DMS153 (cell line): Measurements from ENCODE around the gene CDC25A.
"Not testable (repeated sequence)": the region's sequence is repeated elsewhere in the genome, so short reads cannot be mapped to it uniquely, and the experiment has no call there.

ENCODE experiments used
- DNase-seq: peaks from one replicate; lab custom pipeline; 2025; lab: John Stamatoyannopoulos, UW

The CDC25A gene

DNA sequence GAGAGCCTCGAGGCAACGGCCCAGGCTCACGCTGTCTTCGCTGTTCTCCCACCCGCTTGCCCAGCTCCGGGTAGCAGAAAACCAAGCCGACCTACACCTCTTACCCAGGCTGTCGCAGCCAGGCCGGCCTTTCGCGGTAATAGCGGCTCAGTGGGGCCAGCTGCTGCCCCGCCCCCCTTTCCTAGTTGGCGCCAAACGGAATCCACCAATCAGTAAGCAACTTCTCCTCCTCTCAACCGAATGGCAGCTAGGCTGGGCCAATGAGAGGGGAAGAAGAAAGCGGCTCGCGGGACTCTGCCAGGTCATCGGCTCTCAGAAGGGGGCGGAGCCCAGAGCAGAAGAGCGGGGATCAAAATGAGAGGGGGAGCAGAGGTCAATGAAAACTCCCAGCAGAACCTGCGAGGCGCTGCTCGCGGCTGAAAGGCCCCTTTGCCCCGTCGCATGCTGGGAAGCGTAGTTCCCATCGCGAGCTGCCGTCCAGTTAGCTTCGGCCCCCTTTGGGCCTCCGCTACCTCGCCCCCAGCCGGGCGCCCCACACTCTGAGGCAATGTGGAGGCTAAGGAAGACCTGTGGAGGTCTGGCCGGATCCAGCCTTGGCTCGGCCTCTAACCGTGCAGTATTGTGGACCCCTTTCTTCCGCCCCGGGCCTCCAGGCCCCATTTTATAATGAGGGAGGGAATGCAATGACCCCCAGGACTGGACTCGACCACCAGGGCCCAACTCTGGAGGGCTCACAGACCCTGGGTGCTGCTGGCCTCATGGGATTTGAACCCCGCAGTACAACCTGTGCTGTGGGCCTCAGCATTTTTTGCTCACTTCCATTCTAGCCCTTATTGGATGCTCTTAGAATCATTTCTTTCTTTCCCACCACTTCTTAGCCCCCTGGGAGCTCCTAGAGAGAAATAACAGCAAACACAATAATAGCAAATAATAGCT, at the start of gene CDC25A:
CDC25A (minus strand) TSS at position 152 of the 936 bp plus-strand sequence. CDS start 470 bp downstream, outside the sequence.
- peak; percentile 94 for DNase-seq

DNA sequence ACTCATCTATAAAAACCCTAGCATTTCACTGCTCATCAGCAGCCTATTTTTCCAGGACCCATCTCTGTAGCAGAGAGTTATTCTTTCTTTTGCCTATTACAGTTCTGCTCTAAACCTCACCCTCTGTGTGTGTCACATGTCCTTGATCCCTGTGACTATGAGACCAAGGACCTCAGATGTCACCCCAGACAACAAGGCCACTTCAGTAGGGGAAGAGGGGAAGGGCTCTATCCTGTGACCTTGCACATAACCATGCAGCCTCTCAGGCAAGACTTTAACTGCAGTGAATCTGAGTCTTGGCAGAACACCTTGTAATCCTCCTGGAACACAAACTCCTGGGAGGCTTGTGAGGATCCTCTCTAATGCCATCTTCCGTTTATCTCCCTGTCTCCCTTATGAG, 48.3 kb upstream of the CDC25A start:
- DNase-seq: no peak

DNA sequence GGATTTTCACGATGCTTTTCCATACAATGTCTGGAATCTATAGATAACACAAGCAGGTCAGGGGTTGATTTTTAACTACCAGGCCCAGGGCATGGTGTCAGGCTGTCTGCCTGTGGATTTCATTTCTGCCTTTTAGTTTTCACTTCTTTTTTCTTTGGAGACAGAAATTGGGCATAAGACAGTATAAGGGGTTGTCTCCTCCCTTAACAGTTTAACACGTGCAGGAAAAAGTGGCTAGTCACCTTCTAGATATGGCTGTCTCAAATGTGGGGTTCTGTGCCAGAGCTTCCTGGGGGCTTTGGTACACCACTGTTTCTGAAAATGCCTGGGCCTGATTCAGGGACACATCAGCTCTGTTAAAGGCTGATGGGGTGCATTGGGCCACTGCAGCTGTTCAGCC, 45.3 kb upstream of the CDC25A start:
- no peak for DNase-seq

DNA sequence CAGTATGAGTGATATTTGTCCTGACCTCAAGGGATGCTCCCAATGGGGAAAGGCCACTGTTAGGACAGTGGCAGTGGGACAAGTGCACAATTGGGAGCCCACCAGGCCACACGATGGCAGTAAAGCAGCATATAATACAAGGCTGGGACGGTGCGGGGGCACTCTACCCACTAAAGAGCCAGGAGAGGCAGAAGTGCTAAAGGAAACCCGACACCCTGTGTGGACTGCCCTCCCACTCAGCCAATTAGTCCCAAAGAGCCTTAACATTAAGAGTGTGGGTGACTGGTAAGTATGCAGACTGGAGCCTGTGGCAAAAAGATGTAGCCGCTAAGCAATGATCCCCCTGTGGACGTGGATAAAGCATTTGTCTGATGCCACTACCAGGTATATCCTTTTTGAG, 44.5 kb upstream of the CDC25A start:
- no peak for DNase-seq

DNA sequence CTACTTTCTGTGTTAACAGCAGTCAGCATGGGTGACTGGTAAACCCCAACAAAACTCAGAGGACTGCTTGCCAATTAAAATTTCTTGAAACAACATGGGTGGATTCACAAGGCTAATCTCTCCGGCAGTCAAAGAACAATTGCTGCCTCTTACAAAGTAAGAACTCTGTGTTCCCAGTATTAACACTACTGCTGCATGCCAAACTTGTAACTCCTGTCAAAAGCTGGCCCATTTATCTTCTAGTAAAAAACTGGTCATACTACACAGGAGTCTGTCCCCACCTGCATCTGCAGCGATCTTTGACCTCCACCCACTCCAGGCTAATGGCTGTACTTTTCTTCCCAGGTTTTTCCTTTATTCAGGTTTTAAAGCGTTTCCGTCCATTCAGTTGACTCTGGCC, 44.0 kb upstream of the CDC25A start:
- DNase-seq: no peak

DNA sequence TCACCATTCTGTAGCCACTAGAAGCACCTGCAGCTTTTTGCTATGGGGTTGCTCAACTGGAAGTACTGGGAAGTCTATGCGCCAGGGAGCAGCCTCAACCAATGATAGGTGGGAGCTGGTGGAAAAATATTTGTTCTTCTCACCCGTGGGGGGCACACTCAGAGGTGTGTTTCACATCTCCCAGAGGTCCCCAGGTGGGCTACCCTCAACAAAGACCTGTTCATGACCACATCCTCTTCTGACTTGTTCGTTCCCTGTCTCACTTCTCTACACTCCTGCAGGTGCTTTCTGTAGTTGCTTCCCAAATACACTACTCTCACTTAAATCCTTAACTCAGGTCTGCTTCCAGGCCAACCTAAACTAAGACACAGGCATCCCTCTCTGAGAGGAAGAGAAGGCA, 38.7 kb upstream of the CDC25A start:
- no peak for DNase-seq

DNA sequence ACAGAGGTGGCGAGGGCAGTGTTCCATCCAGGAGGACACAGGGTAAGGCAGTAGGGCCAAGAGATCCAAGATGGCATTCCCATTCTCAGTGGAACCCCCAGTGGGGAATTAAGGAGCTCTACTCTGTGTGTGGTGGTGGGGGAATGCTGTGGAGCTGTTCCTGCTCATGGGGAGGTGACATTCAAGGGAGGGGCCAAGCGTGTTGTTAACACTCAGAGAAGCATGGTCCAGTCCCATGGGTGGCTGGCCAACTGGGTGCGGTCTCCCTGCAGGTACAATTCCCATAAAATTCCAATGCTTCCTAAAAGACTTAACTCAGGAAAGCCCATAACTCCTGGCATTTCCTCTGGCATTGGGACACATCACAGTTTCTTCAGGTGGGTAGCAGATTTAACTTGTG, 37.4 kb upstream of the CDC25A start:
- no peak for DNase-seq

DNA sequence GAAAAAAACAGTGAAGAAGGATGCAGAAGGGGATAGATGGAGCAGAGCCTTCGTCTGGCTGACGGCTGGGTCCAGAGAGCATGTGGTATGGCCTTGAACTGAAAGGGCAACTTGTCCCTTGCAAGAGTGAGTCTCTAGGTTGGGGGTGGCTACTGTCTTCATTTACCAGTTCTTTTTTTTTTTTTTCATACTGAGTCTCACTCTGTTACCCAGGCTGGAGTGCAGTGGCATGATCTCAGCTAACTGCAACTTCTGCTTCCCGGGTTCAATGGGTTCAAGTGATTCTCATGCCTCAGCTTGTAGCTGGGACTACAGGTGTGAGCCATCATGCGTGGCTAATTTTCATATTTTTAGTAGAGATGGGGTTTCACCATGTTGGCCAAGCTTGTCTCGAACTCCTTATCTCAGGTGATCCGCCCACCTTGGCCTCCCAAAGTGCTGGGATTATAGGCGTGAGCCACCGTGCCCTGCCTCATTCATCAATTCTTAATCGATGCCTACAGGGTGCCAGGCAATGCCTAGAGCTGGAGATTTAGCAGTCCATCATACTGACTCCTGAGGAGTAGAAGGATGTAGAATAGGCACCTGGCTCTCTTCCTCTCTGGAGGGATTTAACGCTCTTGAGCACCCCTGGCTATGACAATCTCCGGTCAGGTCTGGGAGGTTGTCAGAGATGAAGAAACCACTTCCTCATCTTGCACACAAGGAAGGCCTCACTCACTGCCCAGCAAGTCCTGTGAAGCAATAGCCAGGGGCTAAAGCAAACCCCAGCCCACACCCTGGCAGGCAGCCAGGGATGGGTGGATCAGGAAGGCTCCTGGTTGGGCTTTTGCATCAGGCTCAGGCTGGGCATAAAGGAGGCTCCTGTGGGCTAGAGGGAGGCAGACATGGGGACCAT, 34.6 kb upstream of the CDC25A start, which contains the start of gene CAMP:
CAMP (plus strand) TSS at position 880 of the 898 bp plus-strand sequence; CDS start at position 897, 17 bp downstream.
- DNase-seq: peak; percentile 44

DNA sequence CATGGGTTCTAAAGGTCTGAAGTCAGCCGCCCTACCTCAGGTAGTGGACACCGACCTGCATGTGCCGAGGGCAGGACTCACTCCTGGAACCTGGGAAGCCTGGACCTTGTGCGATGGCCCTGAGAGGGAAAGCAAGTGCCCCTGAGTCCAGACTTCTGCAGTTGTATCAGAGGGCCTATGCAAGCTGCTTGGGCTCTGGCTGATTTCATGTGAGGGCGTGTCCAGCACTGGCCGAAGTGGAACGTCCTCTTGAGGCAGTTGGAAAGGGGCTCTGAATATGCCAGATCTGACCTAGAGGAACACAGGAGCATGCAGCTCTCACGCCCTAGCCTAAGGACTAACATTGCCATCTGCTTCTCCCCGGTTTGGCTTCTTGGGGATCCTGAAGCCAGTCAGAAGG, 32.5 kb upstream of the CDC25A start:
- DNase-seq: no peak

DNA sequence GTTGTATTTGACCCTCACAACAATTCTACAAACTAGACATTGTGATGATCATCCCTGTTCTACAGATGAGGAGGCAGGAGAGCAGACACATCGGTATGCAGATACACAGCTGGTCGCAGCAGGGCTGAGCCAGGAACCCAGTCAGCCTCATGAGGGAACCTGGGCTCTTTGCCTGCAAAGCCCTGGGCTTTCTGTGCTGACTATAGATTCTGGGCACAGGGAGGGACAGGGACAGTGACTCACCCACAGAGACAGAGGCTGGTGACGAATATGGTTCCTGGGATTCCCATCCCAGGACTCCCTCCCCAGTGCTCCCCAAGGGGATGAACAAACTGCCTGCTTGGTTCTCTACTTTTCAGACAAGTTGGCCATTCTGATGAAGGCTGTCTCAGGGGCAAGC, 31.3 kb upstream of the CDC25A start:
- DNase-seq: no peak

DNA sequence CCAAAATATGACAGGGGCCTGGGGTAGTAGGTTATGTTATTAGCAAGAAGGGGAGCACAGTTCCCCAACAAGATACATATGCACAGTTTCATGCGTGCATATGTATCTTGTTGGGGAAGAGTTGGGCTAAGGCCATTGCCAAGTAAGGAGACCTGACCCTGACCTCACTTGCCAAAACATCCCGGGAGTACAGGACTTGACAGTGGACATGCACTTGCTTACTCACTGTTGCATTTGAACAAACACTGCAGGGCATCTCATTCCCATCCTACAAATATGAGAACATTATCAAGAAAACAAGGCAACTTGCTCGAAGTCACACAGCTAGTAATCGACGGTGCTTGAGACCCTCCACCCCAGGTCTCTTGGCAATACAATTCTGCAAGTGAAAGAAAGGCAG, 30.3 kb upstream of the CDC25A start:
- no peak for DNase-seq

DNA sequence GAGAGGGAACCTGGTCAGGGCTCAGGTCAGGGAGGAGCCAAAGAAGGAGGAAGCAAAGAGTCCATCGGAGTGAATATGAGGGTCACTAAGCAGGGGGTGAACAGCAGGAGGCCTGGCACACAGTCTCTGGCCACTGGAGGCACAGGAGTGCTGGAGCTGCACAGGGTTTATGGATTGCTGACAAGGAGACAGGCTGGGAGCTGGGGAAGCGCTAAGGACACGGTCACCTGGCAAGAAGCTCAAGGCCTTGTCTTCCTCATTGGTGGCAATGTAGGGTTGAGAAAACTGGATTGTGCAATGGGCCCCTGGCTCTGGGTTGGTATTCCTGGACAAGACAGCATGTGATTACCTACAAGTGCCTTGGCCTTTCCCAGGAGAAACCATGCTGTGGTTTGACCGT, 29.2 kb upstream of the CDC25A start:
- DNase-seq: no peak

DNA sequence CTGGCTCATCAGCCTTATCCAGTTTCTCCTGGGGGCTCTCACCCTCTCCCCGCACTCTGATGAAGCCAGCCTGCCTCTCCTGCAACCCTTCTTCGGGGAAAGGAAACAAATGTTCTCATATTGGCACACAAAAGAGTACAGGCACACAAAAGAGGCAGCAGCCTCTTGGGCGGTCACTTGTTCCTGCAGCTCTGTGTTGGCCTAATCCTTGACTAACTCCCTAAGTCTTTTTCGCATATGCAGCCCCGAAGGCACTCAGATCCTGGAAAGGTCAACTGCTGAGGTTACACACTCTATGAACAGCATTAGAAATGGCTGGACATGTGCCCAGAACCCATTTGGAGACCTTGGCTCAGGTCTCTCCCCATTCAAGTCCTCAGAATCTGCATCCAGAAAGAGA, 27.7 kb upstream of the CDC25A start:
- DNase-seq: no peak

DNA sequence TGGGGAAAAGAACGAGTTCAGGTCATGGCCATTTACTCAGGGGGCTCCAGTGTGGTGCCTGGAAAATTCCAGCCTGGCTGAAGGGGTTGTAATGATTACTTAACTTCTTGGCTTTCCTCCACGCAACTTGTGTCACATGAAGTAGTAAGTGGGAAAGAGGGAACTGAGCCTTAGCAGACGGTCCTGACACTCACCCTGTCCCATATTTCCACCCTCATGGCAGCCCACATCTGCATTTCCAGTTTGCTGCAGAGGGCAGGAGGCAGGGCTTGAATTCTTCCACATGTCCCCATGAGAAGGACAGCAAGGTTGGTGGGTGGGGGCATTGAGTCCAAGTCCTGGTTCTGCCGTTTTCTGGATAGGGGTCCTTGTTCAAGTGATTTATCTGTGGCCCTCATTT, 27.2 kb upstream of the CDC25A start:
- no peak for DNase-seq

DNA sequence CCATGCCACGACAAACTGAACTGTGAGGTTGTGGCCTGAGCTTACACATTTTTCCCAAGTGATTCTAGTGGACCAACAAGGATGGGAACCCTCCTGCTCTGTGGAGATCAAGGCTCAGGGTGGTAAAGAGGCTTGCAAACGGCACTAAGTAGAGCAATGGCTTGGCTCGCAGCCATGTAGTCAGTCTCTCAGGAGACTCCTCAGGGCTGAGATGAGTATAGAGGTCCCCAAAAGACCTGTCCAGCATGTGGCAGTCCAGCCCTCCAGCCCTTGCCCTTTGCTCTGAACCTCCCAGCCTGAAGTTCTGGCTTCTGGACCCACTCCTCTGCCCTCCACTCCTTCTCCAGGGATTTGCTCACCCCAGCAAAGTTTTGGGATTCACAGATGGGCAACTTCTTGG, 26.8 kb upstream of the CDC25A start:
- DNase-seq: no peak

DNA sequence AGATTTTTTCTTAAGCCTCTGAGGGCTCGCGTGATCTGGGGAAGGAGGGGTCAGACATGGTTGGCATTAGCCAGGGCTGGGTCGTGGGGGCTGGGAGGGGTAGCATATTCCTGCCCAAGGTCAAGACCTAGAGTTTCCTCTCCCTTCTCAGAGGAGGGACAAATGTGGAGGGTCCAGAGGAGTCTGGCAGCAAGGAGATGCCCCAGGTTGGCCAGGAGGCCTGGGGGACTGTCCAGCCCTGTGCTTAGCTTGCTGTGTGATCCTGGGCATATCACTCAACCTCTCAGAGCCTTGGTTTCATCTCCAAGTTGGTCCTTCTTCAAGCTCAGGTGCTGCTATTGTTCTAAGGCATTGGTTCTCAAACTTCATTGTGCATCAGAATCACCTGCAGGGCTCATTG, 26.0 kb upstream of the CDC25A start:
- DNase-seq: no peak

DNA sequence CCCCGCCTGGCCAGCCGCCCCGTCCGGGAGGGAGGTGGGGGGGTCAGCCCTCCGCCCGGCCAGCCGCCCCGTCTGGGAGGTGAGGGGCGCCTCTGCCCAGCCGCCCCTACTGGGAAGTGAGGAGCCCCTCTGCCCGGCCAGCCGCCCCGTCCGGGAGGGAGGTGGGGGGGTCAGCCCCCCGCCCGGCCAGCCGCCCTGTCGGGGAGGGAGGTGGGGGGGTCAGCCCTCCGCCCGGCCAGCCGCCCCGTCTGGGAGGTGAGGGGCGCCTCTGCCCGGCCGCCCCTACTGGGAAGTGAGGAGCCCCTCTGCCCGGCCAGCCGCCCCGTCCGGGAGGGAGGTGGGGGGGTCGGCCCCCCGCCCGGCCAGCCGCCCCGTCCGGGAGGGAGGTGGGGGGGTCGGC, 23.6 kb upstream of the CDC25A start:
- not testable (repeated sequence) for DNase-seq

DNA sequence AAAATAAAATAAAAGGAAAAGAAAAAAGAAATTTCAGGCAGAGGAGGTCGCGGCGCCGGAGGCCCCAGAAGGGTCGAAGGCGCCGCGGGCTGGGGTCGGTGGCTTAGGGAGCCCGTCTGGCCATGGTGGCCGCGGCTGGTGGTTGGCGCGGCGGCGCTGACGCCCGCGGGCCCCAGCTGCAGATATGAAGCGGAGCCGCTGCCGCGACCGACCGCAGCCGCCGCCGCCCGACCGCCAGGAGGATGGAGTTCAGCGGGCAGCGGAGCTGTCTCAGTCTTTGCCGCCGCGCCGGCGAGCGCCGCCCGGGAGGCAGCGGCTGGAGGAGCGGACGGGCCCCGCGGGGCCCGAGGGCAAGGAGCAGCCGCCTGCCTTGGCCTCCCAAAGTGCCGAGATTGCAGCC, 22.3 kb upstream of the CDC25A start:
- DNase-seq: not testable (repeated sequence)

DNA sequence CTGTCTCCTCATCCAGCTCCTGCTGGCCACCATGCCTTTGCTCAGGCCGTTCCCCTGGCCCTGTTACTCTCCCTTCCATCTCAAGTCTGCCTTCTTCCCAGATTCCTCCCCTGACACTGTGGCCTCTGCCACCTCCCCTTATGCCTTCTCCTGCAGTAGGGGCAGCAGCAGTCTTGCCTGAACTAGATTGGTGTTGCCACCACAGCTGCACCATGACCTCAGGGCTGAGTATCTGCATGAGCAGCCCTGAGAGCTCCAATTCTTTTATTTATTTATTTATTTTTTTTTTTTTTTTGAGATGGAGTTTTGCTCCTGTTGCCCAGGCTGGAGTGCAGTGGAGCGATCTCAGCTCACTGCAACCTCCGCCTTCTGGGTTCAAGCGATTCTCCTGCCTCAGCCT, 21.2 kb upstream of the CDC25A start:
- DNase-seq: no peak

DNA sequence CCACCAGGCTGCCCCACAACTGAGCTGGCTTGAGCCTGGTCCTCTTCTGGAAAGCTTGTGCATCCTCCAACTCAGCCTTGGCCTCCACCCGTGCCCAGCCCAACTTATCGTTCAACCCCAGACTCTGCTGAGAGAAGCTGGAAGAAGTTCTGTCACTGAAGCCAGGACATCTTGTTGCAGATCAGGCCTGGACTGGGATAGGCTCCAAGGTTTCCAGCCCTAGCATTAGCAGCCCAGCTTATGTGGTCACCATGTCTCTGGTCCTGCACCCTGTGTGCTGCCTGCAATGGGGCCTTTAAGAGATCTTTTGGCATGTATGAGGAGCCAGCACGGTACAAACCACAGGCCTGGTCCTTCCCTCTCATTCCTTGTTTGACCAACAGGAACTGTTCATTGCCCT, 19.9 kb upstream of the CDC25A start:
- no peak for DNase-seq

DNA sequence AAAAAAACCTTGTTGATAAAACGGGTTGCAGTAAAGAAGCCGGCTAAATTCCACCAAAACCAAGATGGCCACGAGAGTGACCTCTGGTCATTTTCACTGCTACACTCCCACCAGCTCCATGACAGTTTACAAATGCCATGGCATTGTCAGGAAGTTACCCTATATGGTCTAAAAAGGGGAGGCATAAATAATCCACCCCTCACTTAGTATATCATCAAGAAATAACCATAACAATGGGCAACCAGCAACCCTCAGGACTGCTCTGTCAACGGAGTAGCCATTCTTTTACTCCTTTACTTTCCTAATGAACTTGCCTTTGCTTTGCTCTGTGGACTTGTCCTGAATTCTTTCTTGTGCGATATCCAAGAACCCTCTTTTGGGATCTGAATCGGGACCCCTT, 14.4 kb upstream of the CDC25A start:
- no peak for DNase-seq

DNA sequence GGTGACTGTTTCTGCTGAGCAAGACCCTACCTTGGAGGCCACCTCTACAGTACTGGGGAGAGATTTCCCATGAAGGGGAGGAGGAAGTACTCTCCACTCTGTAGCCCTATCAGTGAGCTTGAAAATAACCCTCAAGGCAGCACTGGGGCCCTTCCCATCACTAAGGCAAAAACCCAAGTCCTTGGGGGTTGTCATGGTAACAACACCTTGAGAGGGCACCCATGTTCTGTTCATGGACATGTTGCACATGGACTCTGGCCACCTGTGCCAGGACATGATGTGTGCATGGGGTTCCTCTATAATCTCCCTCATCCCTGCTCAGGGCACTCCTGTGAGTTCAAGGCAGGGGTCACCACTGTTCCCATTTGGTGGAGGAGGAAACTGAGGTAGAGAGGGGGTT, 10.9 kb upstream of the CDC25A start:
- DNase-seq: no peak

DNA sequence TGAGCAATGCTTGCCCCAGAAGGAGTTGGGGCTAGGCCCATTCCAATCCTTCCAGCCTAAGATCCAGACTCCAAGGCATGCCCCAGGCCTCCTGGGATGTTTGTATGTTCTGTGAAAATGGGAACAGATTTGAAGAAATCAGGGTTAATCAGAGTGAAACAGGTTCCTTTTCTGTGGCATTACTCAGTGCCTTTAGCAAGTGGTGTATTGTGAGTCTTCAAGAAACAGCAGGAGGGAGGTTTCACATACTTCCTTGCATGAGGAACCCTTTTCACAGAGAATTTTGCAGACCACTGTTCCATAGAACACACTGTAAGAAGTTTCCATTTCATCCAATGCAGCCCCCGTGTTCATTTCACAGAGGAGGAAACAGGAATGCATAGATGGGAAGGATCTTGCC, 8.4 kb upstream of the CDC25A start:
- no peak for DNase-seq
